NCI-H2081 treated with DMSO at 0.1 percent for 48 hours (cell line): ENCODE data around the gene NR5A2.

Experiments used
- DNase-seq: peaks from one replicate; lab custom pipeline; 2025; lab: John Stamatoyannopoulos, UW

NR5A2 gene

DNA sequence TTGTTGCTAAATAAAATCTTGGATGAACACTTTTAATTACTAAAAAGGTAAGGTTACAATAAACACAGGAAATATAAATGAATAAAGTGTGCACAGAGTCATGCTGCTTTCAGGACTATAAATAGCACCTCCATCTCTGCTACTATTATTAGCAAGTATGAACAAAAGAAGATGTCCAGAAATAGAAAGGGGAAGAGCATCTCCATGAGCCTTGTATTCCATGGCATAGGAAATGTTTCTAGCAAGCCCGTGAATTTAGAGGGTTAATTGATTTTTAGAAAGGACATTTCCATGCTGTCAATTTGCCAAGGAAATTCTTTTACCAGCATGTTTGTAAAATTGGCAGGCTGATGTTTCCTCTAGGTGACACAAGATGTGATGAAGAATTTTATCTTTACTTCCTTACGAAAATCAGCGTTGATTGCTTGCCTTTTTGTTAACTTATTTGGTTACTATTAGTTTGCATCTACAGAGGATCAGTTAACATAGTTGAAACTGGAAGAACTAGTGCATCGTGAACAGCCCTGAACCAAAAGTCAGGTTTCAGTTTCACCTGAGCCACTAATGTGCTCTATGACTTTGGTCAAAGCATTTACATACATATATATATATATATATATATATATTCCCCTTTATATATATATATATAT, 45.3 kb downstream of the NR5A2 start:
- no peak for DNase-seq

- no peak for DNase-seq
Measured at GRCh38 chr1:200073286-200073637, 45.8 kb downstream of the NR5A2 start.

DNA sequence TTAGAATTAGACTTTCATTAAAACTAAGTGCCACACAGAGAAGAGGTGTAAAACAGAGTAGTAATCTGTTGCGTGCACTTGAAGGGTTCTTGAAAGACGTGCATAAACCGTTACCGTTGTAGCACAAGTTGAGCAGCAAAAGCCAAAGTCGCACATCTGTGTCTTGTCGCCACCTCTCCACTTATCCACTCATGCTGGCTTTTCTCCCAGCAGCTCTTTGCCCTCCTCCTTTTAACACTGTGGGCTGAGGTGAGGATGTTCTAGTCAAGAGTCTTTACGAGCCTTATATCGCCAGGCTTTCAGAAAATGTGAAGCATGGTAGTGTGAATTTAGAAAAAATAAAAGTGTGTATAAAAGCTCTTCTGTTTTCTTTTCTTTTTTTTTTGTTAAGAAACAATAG, 48.0 kb downstream of the NR5A2 start:
- no peak for DNase-seq

DNA sequence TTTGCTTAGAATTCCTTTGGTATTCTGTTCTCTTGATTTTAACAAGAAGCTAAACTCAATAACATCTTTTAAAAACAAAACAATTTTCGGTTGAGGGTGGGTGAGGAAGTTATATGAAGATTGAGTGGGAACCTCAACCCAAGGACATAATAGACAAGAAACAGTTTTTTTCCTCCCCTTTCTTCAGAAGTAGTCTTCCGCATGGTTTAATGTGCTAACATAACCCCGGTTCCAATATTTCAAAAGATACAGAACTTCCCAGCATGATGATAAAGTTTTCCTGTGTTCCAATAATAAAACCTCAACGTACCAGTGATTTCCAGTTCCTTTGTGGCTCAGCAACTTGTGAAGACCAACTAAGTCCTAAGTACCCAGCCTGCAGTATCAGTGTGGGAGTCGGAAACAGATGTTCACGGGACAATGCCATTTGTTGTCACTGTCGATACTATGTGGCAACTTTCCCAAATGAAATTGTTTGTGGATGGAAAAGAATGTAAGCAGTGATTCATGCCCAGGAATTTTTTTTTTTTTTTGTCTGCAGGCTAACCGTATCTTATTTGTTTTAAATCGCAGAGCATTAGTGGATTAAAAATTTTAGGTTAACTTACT, 48.5 kb downstream of the NR5A2 start:
- DNase-seq, result no peak

- no peak for DNase-seq
Measured at GRCh38 chr1:200079232-200079940, 51.9 kb downstream of the NR5A2 start.

- DNase-seq, result no peak
Measured at GRCh38 chr1:200081151-200081968, 53.9 kb downstream of the NR5A2 start.

- DNase-seq, result no peak
Measured at GRCh38 chr1:200081969-200082245, 54.4 kb downstream of the NR5A2 start.

DNA sequence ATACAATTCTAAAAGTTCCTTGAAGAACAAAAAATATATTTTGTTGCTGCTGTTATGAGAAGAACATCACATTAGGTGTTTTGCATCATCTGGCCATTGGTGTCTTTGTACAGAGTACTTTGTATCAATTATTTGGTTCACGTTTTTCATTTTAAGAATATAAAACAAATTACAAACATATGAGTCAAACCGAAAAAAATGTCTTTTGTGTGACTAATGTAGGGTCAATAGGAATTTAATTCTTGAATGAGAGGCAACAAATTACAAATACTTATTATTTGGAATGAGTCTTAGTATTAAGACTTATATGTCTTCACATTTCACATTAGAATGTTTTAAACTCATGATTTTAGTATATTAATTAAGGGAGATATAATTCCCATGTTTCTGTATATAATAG, 54.8 kb downstream of the NR5A2 start:
- no peak for DNase-seq

GRCh38 chr1:200090252-200091159, 63.0 kb downstream of the NR5A2 start:
- DNase-seq, result no peak

DNA sequence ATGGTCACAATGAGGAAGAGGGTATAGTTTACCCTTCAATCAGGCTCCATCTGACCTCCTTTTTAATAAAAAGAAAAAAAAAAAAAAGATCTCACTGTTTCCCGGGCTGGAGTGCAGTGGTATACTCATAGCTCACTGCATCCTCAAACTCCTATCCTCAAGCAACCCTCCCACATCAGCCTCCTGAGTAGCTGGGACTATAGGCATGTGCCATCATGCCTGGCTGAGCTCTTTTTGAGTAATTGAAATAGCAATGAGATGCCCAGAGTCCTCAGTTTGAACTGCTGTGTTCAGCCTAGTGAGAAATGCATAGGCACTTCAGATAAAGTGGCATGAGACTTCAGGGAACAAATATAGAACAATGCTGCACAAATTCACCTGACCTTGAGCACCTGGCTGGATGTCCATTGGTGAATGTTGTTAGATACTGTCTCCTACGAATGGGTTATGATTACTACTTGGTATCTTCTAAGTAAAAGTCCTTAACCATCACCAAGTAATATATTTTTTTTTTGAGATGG, 67.6 kb downstream of the NR5A2 start:
- no peak for DNase-seq

GRCh38 chr1:200096774-200097173, 69.3 kb downstream of the NR5A2 start:
- DNase-seq, result no peak

DNA sequence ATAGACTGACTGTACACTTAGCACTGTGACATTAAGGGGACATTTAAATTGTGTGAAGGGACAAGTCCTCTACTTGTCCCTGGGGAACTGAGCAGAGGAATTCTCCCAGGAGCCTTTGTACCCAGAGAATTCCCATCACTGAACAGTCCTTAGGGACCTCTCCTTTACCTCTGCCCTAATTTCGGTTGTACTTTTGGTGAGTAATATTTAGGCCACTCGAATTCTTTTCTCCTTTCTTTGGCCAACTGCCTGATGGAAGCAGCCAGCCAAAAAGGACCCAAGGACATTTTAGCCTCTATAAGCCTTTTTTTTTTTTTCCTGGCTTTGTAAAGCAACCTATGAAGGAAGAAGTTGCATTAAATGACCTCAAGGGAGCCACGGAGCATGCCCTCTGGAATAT, 71.5 kb downstream of the NR5A2 start:
- no peak for DNase-seq

DNA sequence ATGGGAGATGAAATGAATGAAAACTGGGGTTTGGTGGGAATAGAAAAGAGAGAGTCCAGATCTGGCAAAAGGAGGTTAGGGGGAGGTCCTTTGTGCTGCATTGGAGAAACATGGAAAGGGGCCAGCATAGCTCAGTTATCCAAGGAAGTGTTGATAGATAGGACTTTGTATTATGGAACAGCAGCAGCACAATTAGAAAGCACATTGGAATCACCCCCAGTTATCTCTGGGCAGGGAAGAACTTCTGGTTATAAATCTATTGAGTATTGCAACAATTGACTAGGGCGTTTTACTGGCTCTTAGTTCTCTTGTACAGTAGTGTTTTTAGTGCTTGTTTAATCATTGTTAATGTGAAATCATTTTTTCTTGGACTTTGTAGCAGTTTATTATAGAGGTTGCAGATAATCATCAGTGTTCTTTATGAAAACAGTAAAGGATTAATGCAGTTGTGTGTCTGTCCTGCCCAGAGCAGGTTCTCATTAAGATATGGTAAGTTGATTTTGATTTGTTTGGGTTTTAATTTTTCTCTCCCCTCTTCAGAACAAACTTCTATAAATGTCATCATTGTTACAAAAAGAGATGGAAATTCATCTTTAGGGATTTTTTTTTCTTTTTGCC, 76.6 kb downstream of the NR5A2 start:
- no peak for DNase-seq

DNA sequence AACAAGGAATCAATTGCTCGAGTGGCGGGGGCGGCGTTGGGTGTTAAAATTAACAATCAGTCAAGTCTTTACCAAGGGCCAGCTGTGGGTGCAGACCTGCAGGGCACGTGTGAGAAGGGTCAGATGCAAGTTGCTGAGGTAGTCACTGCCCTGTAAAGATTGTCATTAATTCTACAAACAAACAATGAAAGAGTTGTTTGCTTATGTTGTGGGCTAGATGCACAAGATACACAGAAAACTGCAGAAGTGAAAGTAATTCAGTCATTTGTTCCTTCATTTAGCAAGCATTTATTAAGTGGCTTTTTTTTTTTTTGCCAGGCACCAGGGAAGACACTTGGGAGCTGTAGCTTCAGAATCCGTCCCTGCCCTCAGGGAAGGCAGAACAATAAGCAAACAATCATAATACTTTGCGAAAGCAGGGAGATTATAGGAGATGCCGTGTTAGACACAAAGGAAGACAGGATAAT, 79.5 kb downstream of the NR5A2 start:
- DNase-seq, result no peak

GRCh38 chr1:200108659-200109058, 81.1 kb downstream of the NR5A2 start:
- DNase-seq, result no peak

DNA sequence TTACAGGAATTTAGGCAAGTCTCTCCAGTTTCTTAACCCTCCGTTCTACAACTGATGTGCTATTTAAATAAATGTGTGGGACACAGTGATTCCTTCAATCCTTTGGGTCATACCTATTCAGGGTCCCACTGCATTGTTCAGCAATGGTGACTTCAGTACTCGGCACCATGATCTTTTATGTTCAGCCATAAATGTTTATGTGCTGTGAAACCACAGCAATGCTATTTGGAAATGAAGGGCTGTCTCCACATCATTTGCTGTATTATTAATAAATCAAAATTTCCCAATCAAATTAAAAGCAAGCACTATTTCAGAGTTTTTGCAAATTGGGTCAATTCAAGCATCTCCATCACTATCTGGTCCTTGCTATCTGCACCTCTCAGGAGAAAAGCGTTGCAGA, 84.8 kb downstream of the NR5A2 start:
- no peak for DNase-seq

GRCh38 chr1:200115532-200115931, 88.0 kb downstream of the NR5A2 start:
- DNase-seq, result no peak

DNA sequence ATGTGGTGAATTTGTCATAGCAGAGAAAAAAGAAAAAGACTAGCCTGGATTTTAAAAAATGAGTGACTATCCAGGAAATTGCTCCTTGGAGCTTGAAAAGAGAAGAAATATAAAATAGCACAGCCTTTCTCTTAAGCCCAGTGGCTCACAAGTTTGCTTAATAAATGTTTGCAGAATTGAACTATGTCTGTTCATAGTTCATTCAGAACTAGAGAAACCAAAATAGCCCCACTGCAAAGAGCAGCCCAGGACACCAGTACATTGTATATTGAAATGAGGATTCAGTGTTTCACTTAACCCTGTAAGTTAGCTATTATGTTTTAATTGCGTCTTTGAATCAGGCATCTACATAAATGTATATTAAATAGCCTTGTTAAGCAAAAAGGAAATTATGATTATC, 88.8 kb downstream of the NR5A2 start:
- no peak for DNase-seq

GRCh38 chr1:200118779-200119505, 91.4 kb downstream of the NR5A2 start:
- no peak for DNase-seq

DNA sequence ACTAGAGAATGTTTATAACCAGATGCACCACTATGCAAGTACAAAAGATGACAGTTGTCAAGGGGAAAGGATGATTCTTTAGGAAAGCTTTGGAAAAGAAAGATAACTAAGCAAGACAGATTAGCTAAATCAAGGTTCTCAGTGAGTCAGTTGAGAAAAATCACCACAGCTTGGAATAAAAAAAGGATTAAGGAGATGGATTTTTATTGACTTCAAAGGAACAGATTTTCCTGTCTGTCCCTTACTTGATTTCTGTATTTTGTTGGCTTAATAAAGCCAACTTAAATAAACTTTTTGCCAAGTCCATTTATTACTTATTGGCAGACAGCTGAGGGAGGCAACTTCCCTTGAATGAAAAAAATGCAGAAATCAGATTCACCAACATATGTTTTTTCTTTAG, 93.9 kb downstream of the NR5A2 start:
- DNase-seq, result no peak
